SH-SY5Y (cell line): ENCODE results near the gene NLGN4Y.

Experiments
- GATA2 ChIP-seq: IDR thresholded peaks from 2 replicates; pipeline ENCODE4 v1.6.1; 2011; ENCODE audit warnings: mild to moderate bottlenecking, low read depth, low read length
- GATA3 ChIP-seq: IDR thresholded peaks from 2 replicates; pipeline ENCODE4 v1.6.1; 2011; ENCODE audit warnings: low read depth, mild to moderate bottlenecking, low read length, moderate library complexity

GRCh38 chrY:14762903-14763302, 238.6 kb downstream of the NLGN4Y start:
- TF ChIP-seq GATA2: no peak
- TF ChIP-seq GATA3: no peak
